ENCODE results near the gene DNAH7. TPM values are rescaled to one million over a fixed set of nuclear protein-coding genes. Genes with fewer than 3 reads are reported as not detected.
"Not testable (repeated sequence)": the region's sequence is repeated elsewhere in the genome, so short reads cannot be mapped to it uniquely, and the experiment has no call there.

The DNAH7 gene
- total and polyA plus RNA-seq, 2 donors (not counting 1 experiment from before 2014, with no cell fraction given), result 0.37 to 0.99 TPM

DNA sequence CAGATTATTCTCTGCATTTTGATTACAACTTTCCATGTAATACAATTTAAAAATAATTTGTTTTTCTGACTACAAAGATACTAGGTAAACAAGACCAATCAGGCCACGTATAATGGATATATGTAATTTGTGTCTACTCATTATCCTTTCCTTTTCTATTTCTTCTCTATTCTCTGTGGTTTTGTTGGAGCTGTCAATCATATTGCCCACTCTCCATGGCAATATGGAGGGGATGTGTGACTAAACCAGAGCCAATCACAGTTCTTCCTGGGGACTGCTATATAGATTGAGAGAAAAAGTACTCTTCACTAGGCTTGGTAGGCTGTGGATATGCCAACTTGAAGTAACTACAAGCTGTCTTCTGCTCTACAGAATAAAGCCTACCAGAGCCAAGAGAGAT lies 144.7 kb downstream of the DNAH7 start:
- DNase-seq (ENCODE audit: low read depth in 2 of 2), result no peak
- Histone ChIP-seq H3K4me3 (replicated peaks in 1 of 4; ENCODE audit: control extremely low read depth in 1 of 4, insufficient read depth in 1 of 4, low read depth in 3 of 4, low read length in 4 of 4) (no peak overlapping the region), H3K9me3 (ENCODE audit: control insufficient read depth, insufficient read depth, low read depth, low read length) (no peaks in the 10 kb centered on the region), H3K36me3 (ENCODE audit: control insufficient read depth, insufficient read depth, low read length) (no peaks in the 10 kb centered on the region), H2AFZ (ENCODE audit: low read length) (no peak overlapping the region), H4K20me1 (ENCODE audit: control insufficient read depth, extremely low read depth, insufficient read depth, low read length) (no peaks in the 10 kb centered on the region), H3K4me2 (ENCODE audit: extremely low read depth, insufficient read depth, low read length) (no peak overlapping the region), H3K27ac (ENCODE audit: insufficient read depth, low read length) (no peak overlapping the region), H3K79me2 (ENCODE audit: control insufficient read depth, insufficient read depth, low read length) (no peaks in the 10 kb centered on the region), H3K27me3 (ENCODE audit: control insufficient read depth, insufficient read depth, low read length) (no peaks in the 10 kb centered on the region), H3K4me1 (ENCODE audit: control insufficient read depth, extremely low read depth, insufficient read depth, low read length) (no peaks in the 10 kb centered on the region), H3K9ac (ENCODE audit: insufficient read depth, low read length) (no peak overlapping the region)
- no peak for TF ChIP-seq CTCF (conservative IDR thresholded peaks at IDR 0.05 in 1 of 2, IDR thresholded peaks at IDR 0.05 in 1 of 2; ENCODE audit: low read depth in 1 of 2, low read length in 2 of 2)
- no peak for TF ChIP-seq EZH2 (IDR thresholded peaks at IDR 0.05; ENCODE audit: low read length, missing control alignments)

GRCh38 chr2:195917021-195917600 lies 151.5 kb downstream of the DNAH7 start:
- H3K9ac ChIP-seq (ENCODE audit: insufficient read depth, low read length); H3K4me1 ChIP-seq (ENCODE audit: control insufficient read depth, extremely low read depth, insufficient read depth, low read length); H3K27me3 ChIP-seq (ENCODE audit: control insufficient read depth, insufficient read depth, low read length); H3K36me3 ChIP-seq (ENCODE audit: control insufficient read depth, insufficient read depth, low read length); H4K20me1 ChIP-seq (ENCODE audit: control insufficient read depth, extremely low read depth, insufficient read depth, low read length); H3K9me3 ChIP-seq (ENCODE audit: control insufficient read depth, insufficient read depth, low read depth, low read length); DNase-seq (ENCODE audit: low read depth in 2 of 2); H3K4me2 ChIP-seq (ENCODE audit: extremely low read depth, insufficient read depth, low read length); H2AFZ ChIP-seq (ENCODE audit: low read length); H3K79me2 ChIP-seq (ENCODE audit: control insufficient read depth, insufficient read depth, low read length); H3K27ac ChIP-seq (ENCODE audit: insufficient read depth, low read length); H3K4me3 ChIP-seq (replicated peaks in 1 of 4; ENCODE audit: control extremely low read depth in 1 of 4, insufficient read depth in 1 of 4, low read depth in 3 of 4, low read length in 4 of 4): not testable (repeated sequence)

GRCh38 chr2:195912079-195912478 lies 156.6 kb downstream of the DNAH7 start:
- Histone ChIP-seq H3K27ac (ENCODE audit: insufficient read depth, low read length) (no peak overlapping the region), H4K20me1 (ENCODE audit: control insufficient read depth, extremely low read depth, insufficient read depth, low read length) (no peaks in the 10 kb centered on the region), H3K27me3 (ENCODE audit: control insufficient read depth, insufficient read depth, low read length) (no peaks in the 10 kb centered on the region), H3K4me2 (ENCODE audit: extremely low read depth, insufficient read depth, low read length) (no peak overlapping the region), H2AFZ (ENCODE audit: low read length) (no peak overlapping the region), H3K9me3 (ENCODE audit: control insufficient read depth, insufficient read depth, low read depth, low read length) (no peaks in the 10 kb centered on the region), H3K9ac (ENCODE audit: insufficient read depth, low read length) (no peak overlapping the region), H3K79me2 (ENCODE audit: control insufficient read depth, insufficient read depth, low read length) (no peaks in the 10 kb centered on the region), H3K4me1 (ENCODE audit: control insufficient read depth, extremely low read depth, insufficient read depth, low read length) (no peaks in the 10 kb centered on the region), H3K36me3 (ENCODE audit: control insufficient read depth, insufficient read depth, low read length) (no peaks in the 10 kb centered on the region), H3K4me3 (replicated peaks in 1 of 4; ENCODE audit: control extremely low read depth in 1 of 4, insufficient read depth in 1 of 4, low read depth in 3 of 4, low read length in 4 of 4) (no peak overlapping the region)
- TF ChIP-seq EZH2 (IDR thresholded peaks at IDR 0.05; ENCODE audit: low read length, missing control alignments) (no peak), CTCF (conservative IDR thresholded peaks at IDR 0.05 in 1 of 2, IDR thresholded peaks at IDR 0.05 in 1 of 2; ENCODE audit: low read depth in 1 of 2, low read length in 2 of 2) (no peak)
- no peak for DNase-seq (ENCODE audit: low read depth in 2 of 2)

Measured in fibroblast of lung (primary cell).